GM04503 (cell line): ENCODE results near the gene ADARB2.
"Not testable (repeated sequence)": the region's sequence is repeated elsewhere in the genome, so short reads cannot be mapped to it uniquely, and the experiment has no call there.

ENCODE experiments used
- DNase-seq: peaks from one replicate; pipeline ENCODE4 v3.0.0-alpha.2; 2012; ENCODE audit warnings: low read depth

The ADARB2 gene

GRCh38 chr10:1427521-1428186, 309.7 kb downstream of the ADARB2 start:
- DNase-seq: not testable (repeated sequence)

GRCh38 chr10:1426786-1427185, 310.5 kb downstream of the ADARB2 start:
- DNase-seq: no peak

- no peak for DNase-seq
Observed at GRCh38 chr10:1425879-1426278, 311.4 kb downstream of the ADARB2 start.

- no peak for DNase-seq
Observed at GRCh38 chr10:1424648-1425047, 312.7 kb downstream of the ADARB2 start.

- DNase-seq: no peak
Observed at GRCh38 chr10:1423676-1424253, 313.6 kb downstream of the ADARB2 start.

- no peak for DNase-seq
Observed at GRCh38 chr10:1422275-1422674, 315.1 kb downstream of the ADARB2 start.

- DNase-seq: no peak
Observed at GRCh38 chr10:1420661-1421362, 316.5 kb downstream of the ADARB2 start.

- no peak for DNase-seq
Observed at GRCh38 chr10:1419796-1420610, 317.3 kb downstream of the ADARB2 start.

- no peak for DNase-seq
Observed at GRCh38 chr10:1418031-1418550, 319.2 kb downstream of the ADARB2 start.

GRCh38 chr10:1417574-1417973, 319.8 kb downstream of the ADARB2 start:
- no peak for DNase-seq

- DNase-seq: no peak
Observed at GRCh38 chr10:1416456-1417037, 320.8 kb downstream of the ADARB2 start.

- DNase-seq: no peak
Observed at GRCh38 chr10:1414893-1415292, 322.4 kb downstream of the ADARB2 start.

- not testable (repeated sequence) for DNase-seq
Observed at GRCh38 chr10:1414346-1414745, 323.0 kb downstream of the ADARB2 start.

GRCh38 chr10:1413823-1414222, 323.5 kb downstream of the ADARB2 start:
- no peak for DNase-seq

- DNase-seq: no peak
Observed at GRCh38 chr10:1413256-1413655, 324.1 kb downstream of the ADARB2 start.

GRCh38 chr10:1412531-1413189, 324.7 kb downstream of the ADARB2 start:
- DNase-seq: no peak

GRCh38 chr10:1411956-1412355, 325.4 kb downstream of the ADARB2 start:
- DNase-seq: no peak

- no peak for DNase-seq
Observed at GRCh38 chr10:1411451-1411850, 325.9 kb downstream of the ADARB2 start.

GRCh38 chr10:1410469-1411395, 326.6 kb downstream of the ADARB2 start:
- DNase-seq: no peak

GRCh38 chr10:1410032-1410431, 327.3 kb downstream of the ADARB2 start:
- no peak for DNase-seq
